ENCODE results near the gene PTPRN2.

DNA sequence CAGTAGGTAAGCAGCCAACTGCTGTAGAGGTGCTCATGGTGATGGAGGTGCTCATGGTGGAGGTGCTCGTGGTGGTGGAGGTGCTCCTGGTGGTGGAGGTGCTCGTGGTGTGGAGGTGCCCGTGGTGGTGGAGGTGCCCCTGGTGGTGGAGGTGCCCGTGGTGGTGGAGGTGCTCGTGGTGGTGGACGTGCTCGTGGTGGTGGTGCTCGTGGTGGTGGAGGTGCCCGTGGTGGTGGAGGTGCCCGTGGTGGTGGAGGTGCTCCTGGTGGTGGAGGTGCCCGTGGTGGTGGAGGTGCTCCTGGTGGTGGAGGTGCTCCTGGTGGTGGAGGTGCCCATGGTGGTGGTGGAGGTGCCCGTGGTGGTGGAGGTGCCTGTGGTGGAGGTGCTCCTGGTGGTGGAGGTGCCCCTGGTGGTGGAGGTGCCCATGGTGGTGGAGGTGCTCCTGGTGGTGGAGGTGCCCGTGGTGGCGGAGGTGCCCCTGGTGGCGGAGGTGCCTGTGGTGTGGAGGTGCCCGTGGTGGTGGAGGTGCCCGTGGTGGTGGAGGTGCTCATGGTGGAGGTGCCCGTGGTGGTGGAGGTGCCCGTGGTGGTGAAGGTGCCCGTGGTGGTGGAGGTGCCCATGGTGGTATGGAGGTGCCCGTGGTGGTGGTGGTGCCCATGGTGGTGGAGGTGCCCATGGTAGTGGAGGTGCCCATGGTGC is 517.3 kb downstream of the PTPRN2 start:
- TF ChIP-seq, protein P1, sequence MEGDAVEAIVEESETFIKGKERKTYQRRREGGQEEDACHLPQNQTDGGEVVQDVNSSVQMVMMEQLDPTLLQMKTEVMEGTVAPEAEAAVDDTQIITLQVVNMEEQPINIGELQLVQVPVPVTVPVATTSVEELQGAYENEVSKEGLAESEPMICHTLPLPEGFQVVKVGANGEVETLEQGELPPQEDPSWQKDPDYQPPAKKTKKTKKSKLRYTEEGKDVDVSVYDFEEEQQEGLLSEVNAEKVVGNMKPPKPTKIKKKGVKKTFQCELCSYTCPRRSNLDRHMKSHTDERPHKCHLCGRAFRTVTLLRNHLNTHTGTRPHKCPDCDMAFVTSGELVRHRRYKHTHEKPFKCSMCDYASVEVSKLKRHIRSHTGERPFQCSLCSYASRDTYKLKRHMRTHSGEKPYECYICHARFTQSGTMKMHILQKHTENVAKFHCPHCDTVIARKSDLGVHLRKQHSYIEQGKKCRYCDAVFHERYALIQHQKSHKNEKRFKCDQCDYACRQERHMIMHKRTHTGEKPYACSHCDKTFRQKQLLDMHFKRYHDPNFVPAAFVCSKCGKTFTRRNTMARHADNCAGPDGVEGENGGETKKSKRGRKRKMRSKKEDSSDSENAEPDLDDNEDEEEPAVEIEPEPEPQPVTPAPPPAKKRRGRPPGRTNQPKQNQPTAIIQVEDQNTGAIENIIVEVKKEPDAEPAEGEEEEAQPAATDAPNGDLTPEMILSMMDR (IDR thresholded peaks at IDR 0.05), result no peak
- TF ChIP-seq POLR2A (IDR thresholded peaks at IDR 0.05), result no peak
- TF ChIP-seq POLR2AphosphoS5 (IDR thresholded peaks at IDR 0.05), result no peak
